Mammary microvascular endothelial cell (primary cell): ENCODE measurements around the gene GAGE12G. TPM values are rescaled to one million over a fixed set of nuclear protein-coding genes. Genes with fewer than 3 reads are reported as not detected.

Experiments used
- total RNA-seq: library from RNA; depleted of rRNA; stranded (reverse); fragments of >200 nt; gene quantifications from 2 replicates; pipeline ENCODE4 v1.2.3, GENCODE V29; 2015

Gene GAGE12G, protein sequence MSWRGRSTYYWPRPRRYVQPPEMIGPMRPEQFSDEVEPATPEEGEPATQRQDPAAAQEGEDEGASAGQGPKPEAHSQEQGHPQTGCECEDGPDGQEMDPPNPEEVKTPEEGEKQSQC
- total RNA-seq: not detected in 2 replicates

DNA sequence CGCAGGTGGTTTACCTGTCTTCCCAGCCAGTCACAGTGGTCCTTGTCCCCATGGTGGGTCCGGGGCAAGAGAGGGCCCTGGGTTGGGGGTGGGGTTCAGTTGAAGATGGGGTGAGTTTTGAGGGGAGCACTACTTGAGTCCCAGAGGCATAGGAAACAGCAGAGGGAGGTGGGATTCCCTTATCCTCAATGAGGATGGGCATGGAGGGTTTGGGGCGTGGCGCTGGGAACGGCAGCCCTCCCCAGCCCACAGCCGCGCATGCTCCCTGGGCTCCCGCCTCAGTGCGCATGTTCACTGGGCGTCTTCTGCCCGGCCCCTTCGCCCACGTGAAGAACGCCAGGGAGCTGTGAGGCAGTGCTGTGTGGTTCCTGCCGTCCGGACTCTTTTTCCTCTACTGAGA, at the start of gene GAGE12G:
GAGE12G (plus strand) TSS at position 301 of the 400 bp plus-strand sequence. CDS start 1,155 bp downstream, outside the sequence.

DNA sequence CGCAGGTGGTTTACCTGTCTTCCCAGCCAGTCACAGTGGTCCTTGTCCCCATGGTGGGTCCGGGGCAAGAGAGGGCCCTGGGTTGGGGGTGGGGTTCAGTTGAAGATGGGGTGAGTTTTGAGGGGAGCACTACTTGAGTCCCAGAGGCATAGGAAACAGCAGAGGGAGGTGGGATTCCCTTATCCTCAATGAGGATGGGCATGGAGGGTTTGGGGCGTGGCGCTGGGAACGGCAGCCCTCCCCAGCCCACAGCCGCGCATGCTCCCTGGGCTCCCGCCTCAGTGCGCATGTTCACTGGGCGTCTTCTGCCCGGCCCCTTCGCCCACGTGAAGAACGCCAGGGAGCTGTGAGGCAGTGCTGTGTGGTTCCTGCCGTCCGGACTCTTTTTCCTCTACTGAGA, 38.3 kb upstream of the GAGE12G start, which contains the start of gene GAGE12C:
GAGE12C (plus strand) TSS at position 301 of the 400 bp plus-strand sequence. CDS start 1,155 bp downstream, outside the sequence.

DNA sequence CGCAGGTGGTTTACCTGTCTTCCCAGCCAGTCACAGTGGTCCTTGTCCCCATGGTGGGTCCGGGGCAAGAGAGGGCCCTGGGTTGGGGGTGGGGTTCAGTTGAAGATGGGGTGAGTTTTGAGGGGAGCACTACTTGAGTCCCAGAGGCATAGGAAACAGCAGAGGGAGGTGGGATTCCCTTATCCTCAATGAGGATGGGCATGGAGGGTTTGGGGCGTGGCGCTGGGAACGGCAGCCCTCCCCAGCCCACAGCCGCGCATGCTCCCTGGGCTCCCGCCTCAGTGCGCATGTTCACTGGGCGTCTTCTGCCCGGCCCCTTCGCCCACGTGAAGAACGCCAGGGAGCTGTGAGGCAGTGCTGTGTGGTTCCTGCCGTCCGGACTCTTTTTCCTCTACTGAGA, 28.8 kb upstream of the GAGE12G start, which contains the start of gene GAGE12D:
GAGE12D (plus strand) TSS at position 301 of the 400 bp plus-strand sequence. CDS start 1,155 bp downstream, outside the sequence.

DNA sequence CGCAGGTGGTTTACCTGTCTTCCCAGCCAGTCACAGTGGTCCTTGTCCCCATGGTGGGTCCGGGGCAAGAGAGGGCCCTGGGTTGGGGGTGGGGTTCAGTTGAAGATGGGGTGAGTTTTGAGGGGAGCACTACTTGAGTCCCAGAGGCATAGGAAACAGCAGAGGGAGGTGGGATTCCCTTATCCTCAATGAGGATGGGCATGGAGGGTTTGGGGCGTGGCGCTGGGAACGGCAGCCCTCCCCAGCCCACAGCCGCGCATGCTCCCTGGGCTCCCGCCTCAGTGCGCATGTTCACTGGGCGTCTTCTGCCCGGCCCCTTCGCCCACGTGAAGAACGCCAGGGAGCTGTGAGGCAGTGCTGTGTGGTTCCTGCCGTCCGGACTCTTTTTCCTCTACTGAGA, 19.2 kb upstream of the GAGE12G start, which contains the start of gene GAGE12E:
GAGE12E (plus strand) TSS at position 301 of the 400 bp plus-strand sequence. CDS start 1,155 bp downstream, outside the sequence.

DNA sequence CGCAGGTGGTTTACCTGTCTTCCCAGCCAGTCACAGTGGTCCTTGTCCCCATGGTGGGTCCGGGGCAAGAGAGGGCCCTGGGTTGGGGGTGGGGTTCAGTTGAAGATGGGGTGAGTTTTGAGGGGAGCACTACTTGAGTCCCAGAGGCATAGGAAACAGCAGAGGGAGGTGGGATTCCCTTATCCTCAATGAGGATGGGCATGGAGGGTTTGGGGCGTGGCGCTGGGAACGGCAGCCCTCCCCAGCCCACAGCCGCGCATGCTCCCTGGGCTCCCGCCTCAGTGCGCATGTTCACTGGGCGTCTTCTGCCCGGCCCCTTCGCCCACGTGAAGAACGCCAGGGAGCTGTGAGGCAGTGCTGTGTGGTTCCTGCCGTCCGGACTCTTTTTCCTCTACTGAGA, 9.7 kb upstream of the GAGE12G start, which contains the start of gene GAGE12F:
GAGE12F (plus strand) TSS at position 301 of the 400 bp plus-strand sequence. CDS start 1,155 bp downstream, outside the sequence.

DNA sequence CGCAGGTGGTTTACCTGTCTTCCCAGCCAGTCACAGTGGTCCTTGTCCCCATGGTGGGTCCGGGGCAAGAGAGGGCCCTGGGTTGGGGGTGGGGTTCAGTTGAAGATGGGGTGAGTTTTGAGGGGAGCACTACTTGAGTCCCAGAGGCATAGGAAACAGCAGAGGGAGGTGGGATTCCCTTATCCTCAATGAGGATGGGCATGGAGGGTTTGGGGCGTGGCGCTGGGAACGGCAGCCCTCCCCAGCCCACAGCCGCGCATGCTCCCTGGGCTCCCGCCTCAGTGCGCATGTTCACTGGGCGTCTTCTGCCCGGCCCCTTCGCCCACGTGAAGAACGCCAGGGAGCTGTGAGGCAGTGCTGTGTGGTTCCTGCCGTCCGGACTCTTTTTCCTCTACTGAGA, 9.4 kb downstream of the GAGE12G start, which contains the start of gene GAGE12H:
GAGE12H (plus strand) TSS at position 301 of the 400 bp plus-strand sequence. CDS start 1,155 bp downstream, outside the sequence.

DNA sequence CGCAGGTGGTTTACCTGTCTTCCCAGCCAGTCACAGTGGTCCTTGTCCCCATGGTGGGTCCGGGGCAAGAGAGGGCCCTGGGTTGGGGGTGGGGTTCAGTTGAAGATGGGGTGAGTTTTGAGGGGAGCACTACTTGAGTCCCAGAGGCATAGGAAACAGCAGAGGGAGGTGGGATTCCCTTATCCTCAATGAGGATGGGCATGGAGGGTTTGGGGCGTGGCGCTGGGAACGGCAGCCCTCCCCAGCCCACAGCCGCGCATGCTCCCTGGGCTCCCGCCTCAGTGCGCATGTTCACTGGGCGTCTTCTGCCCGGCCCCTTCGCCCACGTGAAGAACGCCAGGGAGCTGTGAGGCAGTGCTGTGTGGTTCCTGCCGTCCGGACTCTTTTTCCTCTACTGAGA, 19.0 kb downstream of the GAGE12G start, which contains the start of gene GAGE2A:
GAGE2A (plus strand) TSS at position 301 of the 400 bp plus-strand sequence. CDS start 1,155 bp downstream, outside the sequence.

DNA sequence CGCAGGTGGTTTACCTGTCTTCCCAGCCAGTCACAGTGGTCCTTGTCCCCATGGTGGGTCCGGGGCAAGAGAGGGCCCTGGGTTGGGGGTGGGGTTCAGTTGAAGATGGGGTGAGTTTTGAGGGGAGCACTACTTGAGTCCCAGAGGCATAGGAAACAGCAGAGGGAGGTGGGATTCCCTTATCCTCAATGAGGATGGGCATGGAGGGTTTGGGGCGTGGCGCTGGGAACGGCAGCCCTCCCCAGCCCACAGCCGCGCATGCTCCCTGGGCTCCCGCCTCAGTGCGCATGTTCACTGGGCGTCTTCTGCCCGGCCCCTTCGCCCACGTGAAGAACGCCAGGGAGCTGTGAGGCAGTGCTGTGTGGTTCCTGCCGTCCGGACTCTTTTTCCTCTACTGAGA, 28.5 kb downstream of the GAGE12G start, which contains the start of gene GAGE1:
GAGE1 (plus strand) TSS at position 301 of the 400 bp plus-strand sequence. CDS start 1,155 bp downstream, outside the sequence.

Other genes starting within 250 kb of the GAGE12G start
- gene GAGE12J, start 248.4 kb upstream of the GAGE12G start, total RNA-seq: not detected in 2 replicates
- not detected in 2 replicates for gene GAGE13, start 238.8 kb upstream of the GAGE12G start, total RNA-seq
- not detected in 2 replicates for gene GAGE12C, start 38.2 kb upstream of the GAGE12G start, total RNA-seq
- gene GAGE12D, start 28.7 kb upstream of the GAGE12G start, total RNA-seq: not detected in 2 replicates
- not detected in 2 replicates for gene GAGE12E, start 19.1 kb upstream of the GAGE12G start, total RNA-seq
- not detected in 2 replicates for gene GAGE12F, start 9.6 kb upstream of the GAGE12G start, total RNA-seq
- not detected in 2 replicates for gene GAGE12H, start 9.5 kb downstream of the GAGE12G start, total RNA-seq
- not detected in 2 replicates for gene GAGE2A, start 19.1 kb downstream of the GAGE12G start, total RNA-seq
- gene GAGE1, start 28.6 kb downstream of the GAGE12G start, total RNA-seq: not detected in 2 replicates
- gene PAGE1, start 125.6 kb downstream of the GAGE12G start, total RNA-seq: not detected in 2 replicates